Measurements from ENCODE around the gene CIB4. TPM values are rescaled to one million over a fixed set of nuclear protein-coding genes. Genes with fewer than 3 reads are reported as not detected.

Gene CIB4
- total RNA-seq, 1 experiment from 2014 or later = not detected

DNA sequence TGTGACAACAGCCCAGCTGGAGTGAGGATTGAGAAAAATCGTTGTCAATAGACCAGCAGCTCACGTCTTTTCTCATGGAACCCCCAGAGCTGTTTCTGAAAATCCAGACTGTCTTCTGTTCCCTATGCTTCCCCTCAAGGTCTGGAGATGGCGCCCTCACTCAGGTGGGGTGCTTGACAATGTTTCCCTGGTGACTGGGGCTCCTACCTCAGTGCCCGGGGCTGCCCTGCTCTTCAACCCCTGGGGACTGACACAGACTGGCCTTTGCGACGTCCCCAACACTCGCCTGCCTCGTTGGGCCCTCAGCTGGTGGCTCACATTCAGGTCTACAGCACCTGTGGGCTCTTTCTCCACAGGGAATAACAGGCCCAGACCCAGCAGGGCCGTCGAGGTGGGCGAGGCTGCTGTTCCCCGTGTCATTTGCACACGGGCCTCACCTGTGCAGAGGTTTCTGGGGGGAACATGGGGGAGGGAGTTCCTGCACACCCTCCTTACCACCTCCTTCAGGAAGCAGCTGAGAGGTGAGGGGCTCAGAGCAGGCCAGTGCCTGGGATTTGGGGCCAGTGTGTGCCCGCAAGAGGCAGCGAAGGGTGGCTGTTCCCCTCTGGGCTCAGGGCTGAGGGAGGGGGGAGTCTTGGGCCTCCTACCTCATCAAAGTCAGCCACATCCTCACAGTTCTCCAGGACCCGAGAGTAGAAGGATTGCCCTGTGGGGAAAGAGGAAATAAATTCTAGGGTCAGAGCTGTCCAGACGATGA, 103.9 kb downstream of the CIB4 start:
- H3K36me3 Mint-ChIP-seq = no peaks in the 10 kb centered on the region
- no peak overlapping the region for H3K4me3 Mint-ChIP-seq
- DNase-seq (ENCODE audit: low spot score) = no peak
- CTCF ChIA-PET = interaction anchor here (0.6 to 2.8 kb wide), 6 partner anchors 16 to 44 kb away, joined by 3 to 14 read pairs (median 6); no protein-coding TSS in a partner anchor
- ATAC-seq = peak; percentile 25
- no peaks in the 10 kb centered on the region for H3K9me3 Mint-ChIP-seq
- TF ChIP-seq, protein P1, sequence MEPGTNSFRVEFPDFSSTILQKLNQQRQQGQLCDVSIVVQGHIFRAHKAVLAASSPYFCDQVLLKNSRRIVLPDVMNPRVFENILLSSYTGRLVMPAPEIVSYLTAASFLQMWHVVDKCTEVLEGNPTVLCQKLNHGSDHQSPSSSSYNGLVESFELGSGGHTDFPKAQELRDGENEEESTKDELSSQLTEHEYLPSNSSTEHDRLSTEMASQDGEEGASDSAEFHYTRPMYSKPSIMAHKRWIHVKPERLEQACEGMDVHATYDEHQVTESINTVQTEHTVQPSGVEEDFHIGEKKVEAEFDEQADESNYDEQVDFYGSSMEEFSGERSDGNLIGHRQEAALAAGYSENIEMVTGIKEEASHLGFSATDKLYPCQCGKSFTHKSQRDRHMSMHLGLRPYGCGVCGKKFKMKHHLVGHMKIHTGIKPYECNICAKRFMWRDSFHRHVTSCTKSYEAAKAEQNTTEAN (CRISPR knock-in tag; IDR thresholded peaks at IDR 0.05) = no peak
- TF ChIP-seq IRF1 (CRISPR knock-in tag; IDR thresholded peaks at IDR 0.05) = no peak
- TF ChIP-seq, protein P2, sequence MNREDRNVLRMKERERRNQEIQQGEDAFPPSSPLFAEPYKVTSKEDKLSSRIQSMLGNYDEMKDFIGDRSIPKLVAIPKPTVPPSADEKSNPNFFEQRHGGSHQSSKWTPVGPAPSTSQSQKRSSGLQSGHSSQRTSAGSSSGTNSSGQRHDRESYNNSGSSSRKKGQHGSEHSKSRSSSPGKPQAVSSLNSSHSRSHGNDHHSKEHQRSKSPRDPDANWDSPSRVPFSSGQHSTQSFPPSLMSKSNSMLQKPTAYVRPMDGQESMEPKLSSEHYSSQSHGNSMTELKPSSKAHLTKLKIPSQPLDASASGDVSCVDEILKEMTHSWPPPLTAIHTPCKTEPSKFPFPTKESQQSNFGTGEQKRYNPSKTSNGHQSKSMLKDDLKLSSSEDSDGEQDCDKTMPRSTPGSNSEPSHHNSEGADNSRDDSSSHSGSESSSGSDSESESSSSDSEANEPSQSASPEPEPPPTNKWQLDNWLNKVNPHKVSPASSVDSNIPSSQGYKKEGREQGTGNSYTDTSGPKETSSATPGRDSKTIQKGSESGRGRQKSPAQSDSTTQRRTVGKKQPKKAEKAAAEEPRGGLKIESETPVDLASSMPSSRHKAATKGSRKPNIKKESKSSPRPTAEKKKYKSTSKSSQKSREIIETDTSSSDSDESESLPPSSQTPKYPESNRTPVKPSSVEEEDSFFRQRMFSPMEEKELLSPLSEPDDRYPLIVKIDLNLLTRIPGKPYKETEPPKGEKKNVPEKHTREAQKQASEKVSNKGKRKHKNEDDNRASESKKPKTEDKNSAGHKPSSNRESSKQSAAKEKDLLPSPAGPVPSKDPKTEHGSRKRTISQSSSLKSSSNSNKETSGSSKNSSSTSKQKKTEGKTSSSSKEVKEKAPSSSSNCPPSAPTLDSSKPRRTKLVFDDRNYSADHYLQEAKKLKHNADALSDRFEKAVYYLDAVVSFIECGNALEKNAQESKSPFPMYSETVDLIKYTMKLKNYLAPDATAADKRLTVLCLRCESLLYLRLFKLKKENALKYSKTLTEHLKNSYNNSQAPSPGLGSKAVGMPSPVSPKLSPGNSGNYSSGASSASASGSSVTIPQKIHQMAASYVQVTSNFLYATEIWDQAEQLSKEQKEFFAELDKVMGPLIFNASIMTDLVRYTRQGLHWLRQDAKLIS (CRISPR knock-in tag; IDR thresholded peaks at IDR 0.05; ENCODE audit: borderline replicate concordance) = no peak
- no peak for TF ChIP-seq TCF7 (CRISPR knock-in tag; IDR thresholded peaks at IDR 0.05; ENCODE audit: low read depth)
- no peak for TF ChIP-seq SMAD4 (CRISPR knock-in tag; IDR thresholded peaks at IDR 0.05)
- TF ChIP-seq GABPB1 (CRISPR knock-in tag; IDR thresholded peaks at IDR 0.05) = no peak
- TF ChIP-seq, protein P3, sequence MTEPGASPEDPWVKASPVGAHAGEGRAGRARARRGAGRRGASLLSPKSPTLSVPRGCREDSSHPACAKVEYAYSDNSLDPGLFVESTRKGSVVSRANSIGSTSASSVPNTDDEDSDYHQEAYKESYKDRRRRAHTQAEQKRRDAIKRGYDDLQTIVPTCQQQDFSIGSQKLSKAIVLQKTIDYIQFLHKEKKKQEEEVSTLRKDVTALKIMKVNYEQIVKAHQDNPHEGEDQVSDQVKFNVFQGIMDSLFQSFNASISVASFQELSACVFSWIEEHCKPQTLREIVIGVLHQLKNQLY (CRISPR knock-in tag; IDR thresholded peaks at IDR 0.05) = no peak
- TF ChIP-seq, protein P4, sequence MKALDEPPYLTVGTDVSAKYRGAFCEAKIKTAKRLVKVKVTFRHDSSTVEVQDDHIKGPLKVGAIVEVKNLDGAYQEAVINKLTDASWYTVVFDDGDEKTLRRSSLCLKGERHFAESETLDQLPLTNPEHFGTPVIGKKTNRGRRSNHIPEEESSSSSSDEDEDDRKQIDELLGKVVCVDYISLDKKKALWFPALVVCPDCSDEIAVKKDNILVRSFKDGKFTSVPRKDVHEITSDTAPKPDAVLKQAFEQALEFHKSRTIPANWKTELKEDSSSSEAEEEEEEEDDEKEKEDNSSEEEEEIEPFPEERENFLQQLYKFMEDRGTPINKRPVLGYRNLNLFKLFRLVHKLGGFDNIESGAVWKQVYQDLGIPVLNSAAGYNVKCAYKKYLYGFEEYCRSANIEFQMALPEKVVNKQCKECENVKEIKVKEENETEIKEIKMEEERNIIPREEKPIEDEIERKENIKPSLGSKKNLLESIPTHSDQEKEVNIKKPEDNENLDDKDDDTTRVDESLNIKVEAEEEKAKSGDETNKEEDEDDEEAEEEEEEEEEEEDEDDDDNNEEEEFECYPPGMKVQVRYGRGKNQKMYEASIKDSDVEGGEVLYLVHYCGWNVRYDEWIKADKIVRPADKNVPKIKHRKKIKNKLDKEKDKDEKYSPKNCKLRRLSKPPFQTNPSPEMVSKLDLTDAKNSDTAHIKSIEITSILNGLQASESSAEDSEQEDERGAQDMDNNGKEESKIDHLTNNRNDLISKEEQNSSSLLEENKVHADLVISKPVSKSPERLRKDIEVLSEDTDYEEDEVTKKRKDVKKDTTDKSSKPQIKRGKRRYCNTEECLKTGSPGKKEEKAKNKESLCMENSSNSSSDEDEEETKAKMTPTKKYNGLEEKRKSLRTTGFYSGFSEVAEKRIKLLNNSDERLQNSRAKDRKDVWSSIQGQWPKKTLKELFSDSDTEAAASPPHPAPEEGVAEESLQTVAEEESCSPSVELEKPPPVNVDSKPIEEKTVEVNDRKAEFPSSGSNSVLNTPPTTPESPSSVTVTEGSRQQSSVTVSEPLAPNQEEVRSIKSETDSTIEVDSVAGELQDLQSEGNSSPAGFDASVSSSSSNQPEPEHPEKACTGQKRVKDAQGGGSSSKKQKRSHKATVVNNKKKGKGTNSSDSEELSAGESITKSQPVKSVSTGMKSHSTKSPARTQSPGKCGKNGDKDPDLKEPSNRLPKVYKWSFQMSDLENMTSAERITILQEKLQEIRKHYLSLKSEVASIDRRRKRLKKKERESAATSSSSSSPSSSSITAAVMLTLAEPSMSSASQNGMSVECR (CRISPR knock-in tag; IDR thresholded peaks at IDR 0.05; ENCODE audit: borderline replicate concordance) = no peak
- TF ChIP-seq HMGXB4 (CRISPR knock-in tag; IDR thresholded peaks at IDR 0.05) = no peak
- no peak for TF ChIP-seq ATF1 (CRISPR knock-in tag; IDR thresholded peaks at IDR 0.05)
- TF ChIP-seq ATF6 (CRISPR knock-in tag; IDR thresholded peaks at IDR 0.05) = no peak
- TF ChIP-seq ZNF219 (CRISPR knock-in tag; IDR thresholded peaks at IDR 0.05; ENCODE audit: borderline replicate concordance) = no peak
- no peak for TF ChIP-seq NR2C2 (CRISPR knock-in tag; IDR thresholded peaks at IDR 0.05)
- TF ChIP-seq JAZF1 (CRISPR knock-in tag; IDR thresholded peaks at IDR 0.05) = no peak
- TF ChIP-seq RELA (CRISPR knock-in tag; IDR thresholded peaks at IDR 0.05; ENCODE audit: borderline replicate concordance) = no peak
- no peak for TF ChIP-seq NFATC4 (CRISPR knock-in tag; IDR thresholded peaks at IDR 0.05)
- H3K4me1 Mint-ChIP-seq = peaks cover 22% of the 10 kb centered on the region
- no peak overlapping the region for H3K27ac Mint-ChIP-seq
- POLR2A ChIA-PET = no interaction called here
- H3K27me3 Mint-ChIP-seq (ENCODE audit: low read depth) = no peaks in the 10 kb centered on the region

Measured in WTC11 (cell line).